ENCODE results near the gene SNX22.
A peak's percentile ranks its signal among the peaks of the same experiment; 100 is the strongest.

Gene SNX22

GRCh38 chr15:64157599-64158125 is 6.1 kb downstream of the SNX22 start:
- DNase-seq: no peak

GRCh38 chr15:64158363-64159134 is 7.0 kb downstream of the SNX22 start:
- no peak for DNase-seq

- DNase-seq: no peak
Measured at GRCh38 chr15:64161688-64162477, 10.4 kb downstream of the SNX22 start.

DNA sequence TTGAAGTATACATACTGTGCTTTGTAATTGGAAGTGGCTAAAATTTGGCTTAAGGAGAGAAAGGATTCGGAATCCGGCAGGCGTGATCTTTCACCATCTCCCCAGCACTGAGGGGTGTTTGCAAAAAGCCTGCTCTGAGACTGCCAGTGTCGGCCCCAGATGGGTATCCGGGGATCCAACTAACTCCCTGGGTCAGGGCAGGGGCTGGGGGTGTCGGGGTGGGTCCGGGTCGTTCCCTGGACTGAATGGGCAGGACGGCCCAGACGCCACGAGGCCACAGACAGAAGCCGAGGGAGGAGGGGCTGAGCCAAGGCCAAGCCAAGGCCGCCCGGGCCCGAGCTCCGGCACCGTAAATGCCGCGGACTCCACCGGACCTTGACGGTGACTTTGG is 10.9 kb downstream of the SNX22 start:
- DNase-seq: no peak

DNA sequence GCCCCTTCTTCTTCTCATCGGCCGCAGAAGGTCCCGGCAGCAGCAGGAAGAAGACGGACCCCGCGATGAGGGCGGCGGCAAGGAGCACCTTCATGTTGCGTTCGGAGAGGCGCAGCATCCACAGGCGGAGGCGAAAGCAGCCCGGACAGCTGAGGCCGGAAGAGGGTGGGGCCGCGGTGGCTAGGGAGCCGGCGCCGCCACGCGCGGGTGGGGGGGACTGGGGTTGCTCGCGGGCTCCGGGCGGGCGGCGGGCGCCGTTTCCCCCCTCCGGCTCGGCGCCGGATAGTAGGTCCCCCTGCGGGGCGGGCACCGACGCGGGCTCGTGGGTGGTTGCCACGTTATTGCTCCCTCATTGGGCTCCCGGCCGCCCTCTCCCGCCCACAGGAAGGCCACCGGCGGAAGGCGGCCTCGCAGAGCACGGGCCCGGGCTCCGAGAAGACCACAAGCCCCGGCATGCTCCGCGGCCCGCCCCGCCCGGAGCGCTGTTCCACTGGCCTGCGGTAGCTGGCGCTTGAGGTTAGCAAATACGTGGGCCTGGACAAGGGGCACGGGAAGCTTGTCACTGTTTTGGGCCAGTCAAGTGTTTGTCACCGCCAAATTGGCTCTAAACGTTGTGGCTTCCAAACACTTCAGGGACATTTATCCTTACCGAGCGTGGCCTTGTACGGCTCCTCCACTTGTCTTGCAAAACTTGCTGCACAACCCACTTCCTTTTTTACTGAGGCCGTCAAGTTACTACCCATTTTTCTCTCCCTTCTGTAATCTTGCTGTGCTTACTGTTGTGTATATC is 11.5 kb downstream of the SNX22 start, which contains the start of gene PPIB:
PPIB (minus strand) TSS at position 154 of the 790 bp plus-strand sequence; CDS start at position 118, 36 bp downstream.
- DNase-seq: peak; percentile 99

GRCh38 chr15:64163659-64164362 is 12.3 kb downstream of the SNX22 start:
- DNase-seq: no peak

DNA sequence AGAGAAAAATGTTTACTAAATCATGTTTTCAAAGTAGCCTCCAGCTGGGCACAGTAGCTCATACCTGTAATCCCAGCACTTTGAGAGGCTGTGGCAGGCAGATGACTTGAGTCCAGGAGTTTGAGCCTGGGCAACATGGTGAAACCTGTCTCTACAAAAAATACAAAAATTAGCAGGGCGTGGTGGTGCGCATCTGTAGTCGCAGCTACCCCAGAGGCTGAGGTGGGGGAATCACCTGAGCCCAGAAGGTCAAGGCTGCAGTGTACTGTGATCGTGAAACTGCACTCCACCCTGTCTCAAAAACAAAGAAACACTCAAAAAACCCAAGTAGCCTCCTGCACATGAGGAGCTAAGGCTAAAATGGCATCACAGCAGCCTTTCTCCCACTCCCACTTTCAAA is 12.9 kb downstream of the SNX22 start:
- DNase-seq: no peak

- DNase-seq: no peak
Measured at GRCh38 chr15:64166102-64166890, 14.8 kb downstream of the SNX22 start.

DNA sequence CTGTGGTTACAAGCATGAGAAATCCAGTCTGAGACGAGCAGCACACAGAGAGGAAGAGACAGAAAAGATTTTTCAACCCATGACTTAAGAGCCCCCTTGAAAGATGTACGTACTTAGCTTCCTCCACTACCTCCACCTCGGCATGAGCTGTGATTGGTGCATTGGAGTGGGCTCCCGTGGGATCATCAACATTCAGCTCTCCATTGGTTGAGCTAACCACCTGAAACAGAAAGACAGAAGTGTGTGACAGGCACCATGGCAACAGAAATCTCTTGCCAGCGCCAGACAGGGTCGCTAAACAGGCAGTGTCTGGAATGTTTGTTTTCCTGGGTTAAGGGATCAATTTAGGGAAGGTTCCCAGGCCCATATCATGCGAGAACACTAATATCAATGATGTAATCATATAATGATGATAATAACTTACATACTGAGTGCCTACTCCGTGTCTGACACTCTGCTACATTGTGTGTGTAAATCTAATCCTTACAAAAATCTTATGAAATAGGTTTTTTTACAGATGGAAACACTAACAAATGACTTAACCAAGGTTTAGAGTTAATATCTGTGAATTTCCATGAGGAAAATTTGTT is 28.8 kb downstream of the SNX22 start:
- DNase-seq: no peak

- no peak for DNase-seq
Measured at GRCh38 chr15:64182859-64183370, 31.4 kb downstream of the SNX22 start.

GRCh38 chr15:64185146-64185911 is 33.8 kb downstream of the SNX22 start:
- no peak for DNase-seq

- peak; percentile 25 for DNase-seq
Measured at GRCh38 chr15:64187396-64188191, 36.1 kb downstream of the SNX22 start.

- no peak for DNase-seq
Measured at GRCh38 chr15:64191971-64192830, 40.7 kb downstream of the SNX22 start.

DNA sequence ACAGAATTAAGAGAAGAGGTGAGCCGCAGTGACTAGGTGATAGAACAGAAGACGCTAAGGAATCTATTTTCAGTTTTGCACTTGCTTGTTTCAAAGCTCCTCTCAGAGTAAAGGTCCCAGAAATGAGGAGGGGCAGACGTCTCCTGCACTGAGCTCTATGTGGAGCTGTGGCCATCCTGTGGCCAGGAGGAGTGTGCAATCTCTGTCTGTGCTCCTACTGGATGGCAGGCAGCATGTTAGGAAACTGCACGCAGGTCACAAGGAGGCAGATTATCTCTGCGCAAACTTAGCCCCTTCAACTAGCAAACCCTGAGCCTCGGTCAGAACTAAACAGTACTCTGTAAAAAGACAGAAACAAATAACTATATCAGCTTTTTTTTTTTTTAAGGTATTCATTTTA is 42.4 kb downstream of the SNX22 start:
- DNase-seq: no peak

- no peak for DNase-seq
Measured at GRCh38 chr15:64197425-64197824, 45.9 kb downstream of the SNX22 start.

- DNase-seq: no peak
Measured at GRCh38 chr15:64205202-64205601, 53.7 kb downstream of the SNX22 start.
